Measurements from ENCODE around the gene HTR6. TPM values are rescaled to one million over a fixed set of nuclear protein-coding genes. Genes with fewer than 3 reads are reported as not detected.

The HTR6 gene
- total RNA-seq, 2 donors from 2014 or later, result 0.13 TPM; not detected in 1

DNA sequence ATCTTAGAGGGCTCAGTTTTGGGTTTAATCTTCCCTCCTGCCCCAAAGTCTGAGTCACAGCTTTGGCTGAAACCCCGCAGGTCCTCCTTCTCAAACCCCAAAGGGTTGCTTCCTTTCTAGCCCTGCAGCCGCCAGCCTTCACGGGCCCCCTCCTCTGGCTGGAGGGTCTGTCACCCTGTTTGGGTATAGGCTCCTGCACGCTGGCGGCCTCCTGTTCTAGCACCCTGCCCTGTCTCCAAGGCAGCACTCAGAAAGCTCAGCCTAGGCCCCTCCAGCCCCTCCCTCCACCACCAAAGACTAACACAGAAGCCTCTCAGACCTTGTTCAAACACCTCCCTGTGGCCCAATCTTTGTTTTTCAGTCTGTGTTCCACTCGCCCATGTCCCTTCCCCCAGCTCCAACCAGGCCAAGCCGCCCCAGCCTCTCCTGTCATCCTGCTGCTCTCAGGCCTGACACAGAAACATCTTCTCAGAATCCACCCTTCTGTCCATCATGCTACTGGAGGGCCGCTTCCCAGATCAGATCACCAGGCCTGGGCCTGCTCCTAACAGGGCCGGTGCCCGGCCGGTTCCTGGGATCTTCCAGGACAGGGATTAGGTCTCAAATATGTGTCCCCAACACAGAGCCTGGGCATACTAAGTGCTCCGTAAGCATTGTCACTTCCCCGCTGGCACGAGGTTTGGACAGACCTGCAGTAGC lies 35.6 kb downstream of the HTR6 start:
- H3K27ac Mint-ChIP-seq, result no peak overlapping the region
- H3K27me3 Mint-ChIP-seq, result no peaks in the 10 kb centered on the region
- ATAC-seq (replicated peaks), result no peak
- no peak overlapping the region for H3K4me3 Mint-ChIP-seq
- no peaks in the 10 kb centered on the region for H3K9me3 Mint-ChIP-seq
- no peaks in the 10 kb centered on the region for H3K4me1 Mint-ChIP-seq
- peaks cover 5% of the 10 kb centered on the region for H3K36me3 Mint-ChIP-seq (ENCODE audit: low read depth)

DNA sequence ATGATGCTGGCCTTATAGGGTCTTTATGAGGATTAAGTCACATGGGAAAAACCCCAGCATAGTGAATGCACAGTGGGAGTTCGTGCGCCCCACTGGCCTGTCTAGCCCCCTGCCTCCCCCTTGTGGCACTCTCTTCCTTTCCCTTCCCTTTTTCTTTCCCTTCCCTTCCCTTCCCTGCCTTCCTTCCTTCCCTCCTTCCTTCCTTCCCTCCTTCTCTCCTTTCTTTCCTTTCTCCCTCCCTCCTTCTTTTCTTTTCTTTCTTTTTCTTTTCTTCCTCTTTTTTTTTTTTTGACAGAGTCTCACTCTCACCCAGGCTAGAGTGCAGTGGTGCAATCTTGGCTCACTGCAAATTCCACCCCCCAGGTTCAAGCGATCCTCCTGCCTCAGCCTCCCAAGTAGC lies 38.6 kb downstream of the HTR6 start:
- Mint-ChIP-seq H3K4me1 (no peaks in the 10 kb centered on the region), H3K4me3 (no peak overlapping the region), H3K36me3 (ENCODE audit: low read depth) (peaks cover 5% of the 10 kb centered on the region), H3K27ac (no peak overlapping the region), H3K27me3 (no peaks in the 10 kb centered on the region), H3K9me3 (no peaks in the 10 kb centered on the region)
- no peak for ATAC-seq (replicated peaks)

- Mint-ChIP-seq H3K4me1 (no peaks in the 10 kb centered on the region), H3K9me3 (no peaks in the 10 kb centered on the region), H3K27ac (no peak overlapping the region), H3K36me3 (ENCODE audit: low read depth) (peaks cover 5% of the 10 kb centered on the region), H3K4me3 (no peak overlapping the region), H3K27me3 (no peaks in the 10 kb centered on the region)
- peak; percentile 63 for ATAC-seq (replicated peaks)
Observed at GRCh38 chr1:19704247-19705113, 39.8 kb downstream of the HTR6 start.

GRCh38 chr1:19705464-19705863 lies 40.8 kb downstream of the HTR6 start:
- Mint-ChIP-seq H3K4me3 (no peak overlapping the region), H3K27me3 (no peaks in the 10 kb centered on the region), H3K36me3 (ENCODE audit: low read depth) (peaks cover 1% of the 10 kb centered on the region), H3K9me3 (no peaks in the 10 kb centered on the region), H3K27ac (no peak overlapping the region), H3K4me1 (peaks cover 4% of the 10 kb centered on the region)
- ATAC-seq (replicated peaks), result no peak

DNA sequence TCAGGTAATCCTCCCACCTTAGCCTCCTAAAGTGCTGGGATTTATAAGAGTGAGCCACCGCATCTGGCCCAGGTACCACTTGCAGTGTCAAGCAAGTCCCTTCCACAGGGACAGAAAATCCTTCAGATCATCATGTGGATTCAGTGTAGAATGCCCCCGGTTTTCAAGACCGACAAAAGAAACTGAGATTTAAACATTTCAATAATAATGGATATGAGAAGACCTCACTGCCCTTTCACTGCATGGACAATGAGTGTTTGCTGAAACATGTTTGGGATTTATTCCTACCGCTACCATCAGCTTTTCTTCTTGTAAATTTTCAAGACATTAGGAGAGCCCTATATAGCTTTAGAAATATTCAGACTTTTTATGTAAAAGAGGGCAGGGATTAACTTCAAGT lies 41.5 kb downstream of the HTR6 start:
- no peak for ATAC-seq (replicated peaks)
- H3K27me3 Mint-ChIP-seq, result no peaks in the 10 kb centered on the region
- no peak overlapping the region for H3K4me3 Mint-ChIP-seq
- H3K27ac Mint-ChIP-seq, result no peak overlapping the region
- H3K36me3 Mint-ChIP-seq (ENCODE audit: low read depth), result no peaks in the 10 kb centered on the region
- no peaks in the 10 kb centered on the region for H3K9me3 Mint-ChIP-seq
- H3K4me1 Mint-ChIP-seq, result peaks cover 11% of the 10 kb centered on the region

DNA sequence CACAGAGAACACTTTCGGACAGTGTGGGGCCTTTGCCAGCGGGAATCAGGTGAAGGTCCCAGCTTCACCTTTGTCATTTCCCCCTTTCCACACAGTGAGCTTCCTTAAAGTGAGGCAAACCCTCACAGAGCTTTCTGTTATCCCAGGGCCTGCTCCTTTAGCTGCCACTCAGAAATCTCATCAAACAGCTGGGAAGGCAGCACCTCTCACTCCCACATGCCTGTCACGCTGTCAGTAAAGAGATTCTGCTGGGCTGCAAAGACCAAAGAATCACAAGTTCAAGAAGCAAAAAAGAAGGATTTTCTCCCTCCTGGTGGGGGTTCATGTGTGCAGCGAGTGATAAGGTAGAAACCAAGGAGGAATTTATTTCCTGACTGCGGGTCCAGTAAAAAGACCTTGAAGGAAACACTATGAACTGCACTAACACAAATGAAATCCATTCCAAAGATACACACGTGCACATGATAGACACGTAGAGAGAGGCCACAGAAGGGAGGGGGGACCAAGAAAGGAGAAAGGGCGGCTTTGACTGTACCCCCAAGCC lies 44.0 kb downstream of the HTR6 start:
- no peaks in the 10 kb centered on the region for H3K27me3 Mint-ChIP-seq
- H3K4me3 Mint-ChIP-seq, result no peak overlapping the region
- no peaks in the 10 kb centered on the region for H3K9me3 Mint-ChIP-seq
- H3K4me1 Mint-ChIP-seq, result peaks cover 14% of the 10 kb centered on the region
- H3K27ac Mint-ChIP-seq, result no peak overlapping the region
- no peak for ATAC-seq (replicated peaks)
- no peaks in the 10 kb centered on the region for H3K36me3 Mint-ChIP-seq (ENCODE audit: low read depth)

DNA sequence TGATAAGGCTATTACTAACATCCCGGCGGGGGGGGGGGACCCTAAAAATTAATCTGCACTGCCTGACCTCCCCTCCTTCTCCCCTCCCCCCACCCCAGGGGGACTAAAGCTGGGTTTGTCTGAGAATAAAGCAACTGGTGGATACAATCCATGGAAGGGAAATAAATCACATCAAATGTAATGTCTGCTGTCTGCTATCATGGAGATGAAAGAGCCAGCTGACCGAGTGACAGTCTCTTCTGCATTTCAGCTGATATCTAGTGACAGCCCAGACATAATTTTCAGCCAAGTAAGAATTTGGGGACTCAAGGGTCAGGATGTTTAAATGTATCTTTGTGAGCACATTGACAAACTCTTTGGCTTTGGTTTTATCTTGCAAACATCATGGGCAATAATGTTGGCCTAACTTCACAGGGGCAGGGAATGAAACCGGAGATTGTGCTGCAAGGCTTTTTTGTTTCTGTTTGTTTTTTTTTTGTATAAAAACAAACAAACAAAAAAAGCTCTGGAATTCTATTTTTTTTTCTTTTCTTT lies 44.7 kb downstream of the HTR6 start:
- no peak overlapping the region for H3K4me3 Mint-ChIP-seq
- ATAC-seq (replicated peaks), result no peak
- peaks cover 14% of the 10 kb centered on the region for H3K4me1 Mint-ChIP-seq
- no peak overlapping the region for H3K27ac Mint-ChIP-seq
- no peaks in the 10 kb centered on the region for H3K9me3 Mint-ChIP-seq
- H3K27me3 Mint-ChIP-seq, result no peaks in the 10 kb centered on the region
- H3K36me3 Mint-ChIP-seq (ENCODE audit: low read depth), result no peaks in the 10 kb centered on the region

GRCh38 chr1:19710825-19711611 lies 46.3 kb downstream of the HTR6 start:
- H3K4me3 Mint-ChIP-seq, result peak overlapping the region; percentile 54

GRCh38 chr1:19712928-19713327 lies 48.3 kb downstream of the HTR6 start:
- peaks cover 5% of the 10 kb centered on the region for H3K36me3 Mint-ChIP-seq (ENCODE audit: low read depth)
- no peaks in the 10 kb centered on the region for H3K27me3 Mint-ChIP-seq
- peaks cover 20% of the 10 kb centered on the region for H3K4me1 Mint-ChIP-seq
- no peak overlapping the region for H3K27ac Mint-ChIP-seq
- H3K4me3 Mint-ChIP-seq, result no peak overlapping the region
- H3K9me3 Mint-ChIP-seq, result no peaks in the 10 kb centered on the region
- ATAC-seq (replicated peaks), result no peak

More at GRCh38 chr1:19710825-19711611, 46.3 kb downstream of the HTR6 start:
- H3K9me3 Mint-ChIP-seq, result no peaks in the 10 kb centered on the region
- peak; percentile 79 for ATAC-seq (replicated peaks)
- H3K27ac Mint-ChIP-seq, result peak overlapping the region; percentile 83
- H3K4me1 Mint-ChIP-seq, result peaks cover 20% of the 10 kb centered on the region
- peaks cover 5% of the 10 kb centered on the region for H3K36me3 Mint-ChIP-seq (ENCODE audit: low read depth)
- no peaks in the 10 kb centered on the region for H3K27me3 Mint-ChIP-seq

GRCh38 chr1:19715334-19716203 lies 50.9 kb downstream of the HTR6 start:
- peak; percentile 73 for ATAC-seq (replicated peaks)
- H3K36me3 Mint-ChIP-seq (ENCODE audit: low read depth), result peaks cover 5% of the 10 kb centered on the region
- H3K27ac Mint-ChIP-seq, result no peak overlapping the region
- H3K9me3 Mint-ChIP-seq, result no peaks in the 10 kb centered on the region
- H3K27me3 Mint-ChIP-seq, result no peaks in the 10 kb centered on the region
- no peak overlapping the region for H3K4me3 Mint-ChIP-seq
- H3K4me1 Mint-ChIP-seq, result peaks cover 15% of the 10 kb centered on the region

- Mint-ChIP-seq H3K36me3 (ENCODE audit: low read depth) (peaks cover 5% of the 10 kb centered on the region), H3K4me3 (no peak overlapping the region), H3K4me1 (peaks cover 6% of the 10 kb centered on the region), H3K9me3 (no peaks in the 10 kb centered on the region), H3K27ac (no peak overlapping the region), H3K27me3 (no peaks in the 10 kb centered on the region)
- ATAC-seq (replicated peaks), result no peak
Observed at GRCh38 chr1:19717467-19717866, 52.8 kb downstream of the HTR6 start.

- ATAC-seq (replicated peaks), result no peak
- Mint-ChIP-seq H3K4me1 (peaks cover 6% of the 10 kb centered on the region), H3K4me3 (no peak overlapping the region), H3K36me3 (ENCODE audit: low read depth) (peaks cover 5% of the 10 kb centered on the region), H3K9me3 (no peaks in the 10 kb centered on the region), H3K27me3 (no peaks in the 10 kb centered on the region), H3K27ac (no peak overlapping the region)
Observed at GRCh38 chr1:19720174-19720573, 55.5 kb downstream of the HTR6 start.

- Mint-ChIP-seq H3K9me3 (no peaks in the 10 kb centered on the region), H3K27me3 (no peaks in the 10 kb centered on the region), H3K36me3 (ENCODE audit: low read depth) (no peaks in the 10 kb centered on the region), H3K27ac (no peak overlapping the region), H3K4me3 (no peak overlapping the region), H3K4me1 (no peaks in the 10 kb centered on the region)
- ATAC-seq (replicated peaks), result no peak
Observed at GRCh38 chr1:19720973-19721372, 56.3 kb downstream of the HTR6 start.

All from activated T-helper 17 cell treated with anti-CD3 and anti-CD28 coated beads, Interleukin-2, amount 50 U/mL, for 72 hours (primary cell).